SU-DHL-6 (cell line): ENCODE measurements around the gene EOLA1.
"Not testable (repeated sequence)": the region's sequence is repeated elsewhere in the genome, so short reads cannot be mapped to it uniquely, and the experiment has no call there.

ENCODE experiments used
- H2AFZ ChIP-seq: fragments of 200-600 bp; sonication (generic); 2 replicates; pipeline ENCODE4 v1.6.1; 2014; ENCODE audit warnings: low read depth, mild to moderate bottlenecking, moderate library complexity, mixed read lengths, antibody characterized with exemption, low read length; ENCODE audit not compliant: severe bottlenecking
- H3F3A ChIP-seq: fragments of 200-600 bp; shearing (Covaris generic); 2 replicates; pipeline ENCODE4 v1.6.0; 2016; ENCODE audit warnings: antibody characterized with exemption, mild to moderate bottlenecking; ENCODE audit not compliant: insufficient read depth
- H3K27ac ChIP-seq: fragments of 200-600 bp; sonication (generic); 2 replicates; pipeline ENCODE4 v1.5.1; 2016; ENCODE audit warnings: low read depth, mild to moderate bottlenecking, low read length, moderate library complexity, mixed read lengths
- H3K27me3 ChIP-seq: fragments of 200-600 bp; sonication (generic), shearing (Covaris generic); 2 replicates; pipeline ENCODE4 v1.6.0; 2014; ENCODE audit warnings: mild to moderate bottlenecking, low read length
- H3K36me3 ChIP-seq: fragments of 200-600 bp; sonication (generic); 2 replicates; pipeline ENCODE4 v1.6.1; 2014; ENCODE audit warnings: mild to moderate bottlenecking, low read length, mixed read lengths
- H3K4me2 ChIP-seq: fragments of 300-600, 200-600 bp; shearing (Covaris generic), sonication (generic); 2 replicates; pipeline ENCODE4 v1.6.0; 2014; ENCODE audit warnings: low read length, low read depth, mild to moderate bottlenecking; ENCODE audit not compliant: poor library complexity, severe bottlenecking
- H3K4me3 ChIP-seq: fragments of 200-600 bp; sonication (generic); 2 replicates; pipeline ENCODE4 v1.5.1; 2014; ENCODE audit warnings: antibody characterized with exemption, low read length, mild to moderate bottlenecking, mixed read lengths; ENCODE audit not compliant: insufficient read depth, poor library complexity, severe bottlenecking
- H3K79me2 ChIP-seq: fragments of 200-600 bp; sonication (generic); 2 replicates; pipeline ENCODE4 v1.6.1; 2014; ENCODE audit warnings: mild to moderate bottlenecking, low read length, moderate library complexity; ENCODE audit not compliant: insufficient read depth
- H3K9ac ChIP-seq: fragments of 200-600 bp; sonication (generic); 2 replicates; pipeline ENCODE4 v1.7.0; 2014; ENCODE audit warnings: mild to moderate bottlenecking, low read length
- H3K9me2 ChIP-seq: fragments of 200-600 bp; sonication (generic); replicated peaks from 2 replicates; pipeline ENCODE4 v1.6.1; 2014; ENCODE audit warnings: low read length; ENCODE audit not compliant: insufficient read depth
- H3K9me3 ChIP-seq: fragments of 200-600 bp; sonication (generic); 2 replicates; pipeline ENCODE4 v1.6.1; 2014; ENCODE audit warnings: low read length, mixed read lengths; ENCODE audit not compliant: insufficient read depth
- H4K20me1 ChIP-seq: fragments of 200-600 bp; sonication (generic); 2 replicates; pipeline ENCODE4 v1.6.1; 2014; ENCODE audit warnings: low read depth, mild to moderate bottlenecking, antibody characterized with exemption, low read length, moderate library complexity, mixed read lengths
- EZH2phosphoT487 ChIP-seq: fragments of 200-600 bp; sonication (generic), shearing (Covaris generic); conservative IDR thresholded peaks from 2 replicates; pipeline ENCODE4 v1.6.1; 2018; ENCODE audit warnings: mild to moderate bottlenecking, antibody characterized with exemption, low read length, moderate library complexity, mixed read lengths
- TF ChIP-seq, protein P1 (sequence below): fragments of 200-600 bp; sonication (generic); IDR thresholded peaks from one replicate; pipeline ENCODE4 v1.5.1; 2017; ENCODE audit warnings: antibody characterized with exemption, mild to moderate bottlenecking, low read length, moderate library complexity; ENCODE audit not compliant: insufficient read depth, poor library complexity, severe bottlenecking

The EOLA1 gene

DNA sequence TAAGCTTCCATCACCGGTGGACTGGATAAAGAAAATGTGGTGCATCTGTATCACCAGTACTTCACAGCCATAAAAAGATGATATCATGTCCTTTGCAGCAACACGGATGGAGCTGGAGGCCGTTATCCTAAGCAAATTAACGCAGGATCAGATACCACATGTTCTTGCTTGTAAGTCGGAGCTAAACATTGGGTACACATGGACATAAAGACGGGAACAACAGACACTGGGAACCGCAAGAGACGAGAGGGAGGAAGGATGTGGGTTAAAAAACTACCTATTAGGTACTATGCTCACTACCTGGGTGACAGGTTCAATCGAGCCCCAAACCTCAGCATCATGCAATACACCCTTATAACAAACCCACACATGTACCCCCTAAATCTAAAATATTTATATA is 19.4 kb upstream of the EOLA1 start:
- no peak overlapping the region for H3K4me2 ChIP-seq
- H3K9ac ChIP-seq: no peak overlapping the region
- no peaks in the 10 kb centered on the region for H3K9me3 ChIP-seq
- no peaks in the 10 kb centered on the region for H3K79me2 ChIP-seq
- H3K27ac ChIP-seq: no peak overlapping the region
- H2AFZ ChIP-seq: no peak overlapping the region
- no peaks in the 10 kb centered on the region for H3K27me3 ChIP-seq
- H4K20me1 ChIP-seq: no peaks in the 10 kb centered on the region
- H3K4me3 ChIP-seq: no peak overlapping the region
- no peaks in the 10 kb centered on the region for H3F3A ChIP-seq
- no peaks in the 10 kb centered on the region for H3K9me2 ChIP-seq
- TF ChIP-seq, protein P1, sequence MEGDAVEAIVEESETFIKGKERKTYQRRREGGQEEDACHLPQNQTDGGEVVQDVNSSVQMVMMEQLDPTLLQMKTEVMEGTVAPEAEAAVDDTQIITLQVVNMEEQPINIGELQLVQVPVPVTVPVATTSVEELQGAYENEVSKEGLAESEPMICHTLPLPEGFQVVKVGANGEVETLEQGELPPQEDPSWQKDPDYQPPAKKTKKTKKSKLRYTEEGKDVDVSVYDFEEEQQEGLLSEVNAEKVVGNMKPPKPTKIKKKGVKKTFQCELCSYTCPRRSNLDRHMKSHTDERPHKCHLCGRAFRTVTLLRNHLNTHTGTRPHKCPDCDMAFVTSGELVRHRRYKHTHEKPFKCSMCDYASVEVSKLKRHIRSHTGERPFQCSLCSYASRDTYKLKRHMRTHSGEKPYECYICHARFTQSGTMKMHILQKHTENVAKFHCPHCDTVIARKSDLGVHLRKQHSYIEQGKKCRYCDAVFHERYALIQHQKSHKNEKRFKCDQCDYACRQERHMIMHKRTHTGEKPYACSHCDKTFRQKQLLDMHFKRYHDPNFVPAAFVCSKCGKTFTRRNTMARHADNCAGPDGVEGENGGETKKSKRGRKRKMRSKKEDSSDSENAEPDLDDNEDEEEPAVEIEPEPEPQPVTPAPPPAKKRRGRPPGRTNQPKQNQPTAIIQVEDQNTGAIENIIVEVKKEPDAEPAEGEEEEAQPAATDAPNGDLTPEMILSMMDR: no peak
- no peak for TF ChIP-seq EZH2phosphoT487
- no peaks in the 10 kb centered on the region for H3K36me3 ChIP-seq

DNA sequence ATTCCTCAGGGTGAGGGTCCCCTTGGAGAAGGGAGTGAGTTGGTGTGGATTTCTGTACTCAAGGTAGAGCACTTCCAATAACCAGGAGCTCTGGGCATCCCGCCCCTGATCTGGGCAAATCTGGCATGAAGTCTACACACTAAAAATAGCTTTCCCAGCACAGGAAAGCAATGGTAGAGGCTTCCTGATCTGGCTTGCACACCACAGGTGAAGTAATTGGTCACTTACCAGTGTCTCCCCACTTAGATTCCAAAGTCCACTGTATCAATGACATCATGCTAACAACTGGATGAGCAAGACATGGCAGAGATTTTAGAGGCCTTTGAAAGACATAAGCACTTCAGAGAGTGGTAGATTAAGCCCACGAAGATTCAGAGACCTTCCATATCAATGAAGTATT is 17.9 kb upstream of the EOLA1 start:
- no peaks in the 10 kb centered on the region for H3K36me3 ChIP-seq
- no peak overlapping the region for H2AFZ ChIP-seq
- no peaks in the 10 kb centered on the region for H3F3A ChIP-seq
- H4K20me1 ChIP-seq: no peaks in the 10 kb centered on the region
- TF ChIP-seq EZH2phosphoT487: no peak
- H3K79me2 ChIP-seq: no peaks in the 10 kb centered on the region
- no peaks in the 10 kb centered on the region for H3K9me2 ChIP-seq
- no peak overlapping the region for H3K27ac ChIP-seq
- no peaks in the 10 kb centered on the region for H3K9me3 ChIP-seq
- no peaks in the 10 kb centered on the region for H3K27me3 ChIP-seq
- H3K4me3 ChIP-seq: no peak overlapping the region
- H3K9ac ChIP-seq: no peak overlapping the region
- no peak overlapping the region for H3K4me2 ChIP-seq

DNA sequence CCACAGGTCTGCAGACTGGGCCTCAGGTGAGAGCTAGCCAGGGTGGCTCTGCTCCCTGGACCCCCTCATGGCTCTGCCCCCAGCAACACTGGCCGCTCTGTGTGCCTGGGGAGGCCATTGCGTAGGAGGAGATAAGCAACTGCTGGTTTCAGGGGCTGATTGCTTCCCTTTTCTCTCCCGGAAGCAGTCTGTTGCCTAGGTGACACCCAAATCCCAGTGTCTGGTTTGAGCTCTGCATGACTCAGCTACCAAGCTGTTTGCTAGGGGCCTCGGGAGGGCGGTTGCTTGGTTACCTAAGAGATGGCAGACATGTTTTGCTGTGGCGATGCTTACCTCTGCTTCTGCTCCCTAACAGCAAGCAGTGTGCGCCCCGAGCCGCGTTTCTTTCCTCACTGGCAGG is 15.4 kb upstream of the EOLA1 start:
- H3F3A ChIP-seq, H3K9me3 ChIP-seq, H3K27ac ChIP-seq, H2AFZ ChIP-seq, H3K27me3 ChIP-seq, H3K79me2 ChIP-seq, H3K4me2 ChIP-seq, H3K4me3 ChIP-seq, H3K9ac ChIP-seq, H3K36me3 ChIP-seq, H4K20me1 ChIP-seq, H3K9me2 ChIP-seq: not testable (repeated sequence)

DNA sequence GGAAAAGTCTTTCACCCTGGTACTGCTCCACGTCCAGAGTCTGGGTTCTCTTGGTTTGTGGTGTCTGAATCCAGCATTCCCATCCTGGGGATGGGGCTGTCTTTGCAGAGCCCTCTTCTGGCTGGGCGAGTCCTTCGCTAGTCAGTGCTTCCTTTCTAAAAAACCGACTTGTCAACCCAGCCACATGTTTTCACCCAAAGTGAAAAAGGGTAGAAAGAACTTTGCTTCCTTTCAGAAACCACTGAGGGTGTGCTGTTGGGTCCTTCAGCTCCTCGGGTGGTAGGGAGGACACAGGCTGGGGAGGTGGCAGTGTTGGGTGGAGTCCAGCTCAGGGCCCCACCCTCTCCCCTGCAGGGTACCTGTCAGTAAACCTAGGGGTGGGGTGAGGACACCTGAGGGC is 14.9 kb upstream of the EOLA1 start:
- not testable (repeated sequence) for H3K36me3 ChIP-seq, H3K9me3 ChIP-seq, H3K27ac ChIP-seq, H3K4me2 ChIP-seq, H3K9ac ChIP-seq, H4K20me1 ChIP-seq, H3F3A ChIP-seq, H2AFZ ChIP-seq, H3K9me2 ChIP-seq, H3K4me3 ChIP-seq, H3K79me2 ChIP-seq, H3K27me3 ChIP-seq

DNA sequence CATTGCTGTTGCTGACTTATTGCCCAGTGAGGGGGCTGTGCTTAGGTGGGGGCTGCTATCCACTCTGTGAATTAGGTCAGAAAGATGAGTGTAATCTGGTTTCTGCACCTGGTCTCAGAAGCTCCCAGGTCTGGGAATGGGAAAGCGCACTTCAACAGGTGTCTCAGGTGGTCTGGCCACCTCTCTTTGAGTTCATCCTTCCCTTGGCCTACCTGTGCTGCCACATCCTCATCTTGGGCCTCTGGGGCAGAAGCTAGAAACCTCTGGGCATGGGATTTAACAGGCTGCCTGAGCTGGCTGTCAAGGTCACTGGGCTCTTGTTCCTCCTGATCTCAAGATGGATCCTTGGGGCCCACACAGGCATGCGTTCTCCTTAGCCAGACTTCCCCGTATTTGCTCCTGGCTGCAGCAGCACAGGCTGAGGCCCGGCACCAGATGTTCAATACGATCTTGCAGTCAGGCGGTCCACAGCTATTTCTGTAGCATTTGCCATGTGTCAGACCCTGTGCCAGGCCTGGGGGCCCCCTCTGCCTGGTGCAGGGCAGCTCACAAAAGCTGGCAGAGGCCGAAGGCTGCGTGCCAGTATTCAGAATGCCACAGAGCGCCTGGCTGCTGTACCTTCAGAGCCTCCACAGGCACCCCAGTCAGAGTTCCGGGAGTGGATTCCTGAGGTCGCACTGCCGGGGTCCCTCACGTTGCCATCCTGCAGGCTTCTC is 14.3 kb upstream of the EOLA1 start:
- not testable (repeated sequence) for H3K36me3 ChIP-seq, H4K20me1 ChIP-seq, H3K9me2 ChIP-seq, H3K9me3 ChIP-seq, H3K4me2 ChIP-seq, H3K27ac ChIP-seq, H2AFZ ChIP-seq, H3K9ac ChIP-seq, H3F3A ChIP-seq, H3K4me3 ChIP-seq, H3K27me3 ChIP-seq, H3K79me2 ChIP-seq
